Trophoblast cell (in vitro differentiated cells and primary cell): ENCODE data around the gene LRRC34.

Source experiments
- DNase-seq, 2 donors: peaks; one replicate each; pipeline ENCODE4 v3.0.0-alpha.2; 2016
- H2AFZ ChIP-seq: 2 replicates; pipeline ENCODE4 v1.6.1; 2013; ENCODE audit warnings: low read length, moderate library complexity, mild to moderate bottlenecking; ENCODE audit not compliant: insufficient read depth, poor library complexity
- H2AK5ac ChIP-seq: 2 replicates; pipeline ENCODE4 v1.6.1; 2013; ENCODE audit warnings: mild to moderate bottlenecking, low read length
- H2BK120ac ChIP-seq: 2 replicates; pipeline ENCODE4 v1.6.1; 2013; ENCODE audit warnings: low read length, mild to moderate bottlenecking, moderate library complexity; ENCODE audit not compliant: insufficient read depth, poor library complexity
- H2BK12ac ChIP-seq: 2 replicates; pipeline ENCODE4 v1.6.1; 2013; ENCODE audit warnings: mild to moderate bottlenecking, low read length, moderate library complexity
- H2BK5ac ChIP-seq: 2 replicates; pipeline ENCODE4 v1.6.1; 2013; ENCODE audit warnings: low read length, low read depth, moderate library complexity, mild to moderate bottlenecking; ENCODE audit not compliant: poor library complexity
- H3K14ac ChIP-seq: 2 replicates; pipeline ENCODE4 v1.6.1; 2013; ENCODE audit warnings: mild to moderate bottlenecking, low read length
- H3K18ac ChIP-seq: 2 replicates; pipeline ENCODE4 v1.6.1; 2013; ENCODE audit warnings: mild to moderate bottlenecking, low read length
- H3K23ac ChIP-seq: 2 replicates; pipeline ENCODE4 v1.6.1; 2013; ENCODE audit warnings: low read length
- H3K27ac ChIP-seq: 2 replicates; pipeline ENCODE4 v1.5.1; 2013; ENCODE audit warnings: low read depth, mild to moderate bottlenecking, inconsistent platforms, low read length, moderate library complexity
- H3K27me3 ChIP-seq: 2 replicates; pipeline ENCODE4 v1.6.1; 2013; ENCODE audit warnings: inconsistent platforms, mild to moderate bottlenecking, low read length, moderate library complexity; ENCODE audit not compliant: insufficient read depth
- H3K36me3 ChIP-seq, 2 experiments: 1 replicate in 1 of 2; 2 replicates in 1 of 2; pipeline ENCODE4 v1.6.1; 2013; ENCODE audit warnings: low read length in 2 of 2, mild to moderate bottlenecking in 2 of 2, moderate library complexity in 1 of 2; ENCODE audit not compliant: insufficient read depth in 2 of 2, control insufficient read depth in 1 of 2
- H3K4ac ChIP-seq: 2 replicates; pipeline ENCODE4 v1.6.1; 2013; ENCODE audit warnings: low read depth, mild to moderate bottlenecking, low read length, moderate library complexity
- H3K4me1 ChIP-seq, 2 experiments: 1 replicate in 1 of 2; 2 replicates in 1 of 2; pipeline ENCODE4 v1.6.1; 2013; ENCODE audit warnings: low read length in 2 of 2, mild to moderate bottlenecking in 2 of 2, moderate library complexity in 1 of 2; ENCODE audit not compliant: insufficient read depth in 2 of 2, control insufficient read depth in 1 of 2
- H3K4me2 ChIP-seq: 2 replicates; pipeline ENCODE4 v1.6.1; 2013; ENCODE audit warnings: inconsistent platforms, mild to moderate bottlenecking, low read length, moderate library complexity
- H3K4me3 ChIP-seq: 2 replicates; pipeline ENCODE4 v1.5.1; 2013; ENCODE audit warnings: mild to moderate bottlenecking, low read depth, low read length, inconsistent platforms
- H3K79me1 ChIP-seq: one replicate; pipeline ENCODE4 v1.6.1; 2013; ENCODE audit warnings: low read length
- H3K79me2 ChIP-seq: 2 replicates; pipeline ENCODE4 v1.6.1; 2013; ENCODE audit warnings: low read length, mild to moderate bottlenecking; ENCODE audit not compliant: control insufficient read depth, insufficient read depth, poor library complexity
- H3K9ac ChIP-seq: 2 replicates; pipeline ENCODE4 v1.6.1; 2013; ENCODE audit warnings: mild to moderate bottlenecking, low read length
- H3K9me3 ChIP-seq: 2 replicates; pipeline ENCODE4 v1.6.1; 2013; ENCODE audit warnings: low read depth, mild to moderate bottlenecking, control low read depth, inconsistent platforms, low read length; ENCODE audit not compliant: insufficient read depth
- H4K12ac ChIP-seq: 2 replicates; pipeline ENCODE4 v1.6.1; 2013; ENCODE audit warnings: low read depth, mild to moderate bottlenecking, low read length, moderate library complexity
- H4K8ac ChIP-seq: 2 replicates; pipeline ENCODE4 v1.6.1; 2013; ENCODE audit warnings: low read depth, mild to moderate bottlenecking, low read length, moderate library complexity
- H4K91ac ChIP-seq: one replicate; pipeline ENCODE4 v1.6.1; 2013; ENCODE audit warnings: low read depth, mild to moderate bottlenecking, low read length, moderate library complexity
- WGBS: extraction: QIAGEN DNeasy Blood & Tissue Kit; methylation state at CpG from one replicate; pipeline ENCODE4 v1.1.7; 2013; ENCODE audit warnings: missing lambda C conversion rate; ENCODE audit not compliant: insufficient read length, insufficient coverage; ENCODE audit errors: extremely low coverage; 5-methylcytosine and 5-hydroxymethylcytosine counted together

LRRC34 gene

DNA sequence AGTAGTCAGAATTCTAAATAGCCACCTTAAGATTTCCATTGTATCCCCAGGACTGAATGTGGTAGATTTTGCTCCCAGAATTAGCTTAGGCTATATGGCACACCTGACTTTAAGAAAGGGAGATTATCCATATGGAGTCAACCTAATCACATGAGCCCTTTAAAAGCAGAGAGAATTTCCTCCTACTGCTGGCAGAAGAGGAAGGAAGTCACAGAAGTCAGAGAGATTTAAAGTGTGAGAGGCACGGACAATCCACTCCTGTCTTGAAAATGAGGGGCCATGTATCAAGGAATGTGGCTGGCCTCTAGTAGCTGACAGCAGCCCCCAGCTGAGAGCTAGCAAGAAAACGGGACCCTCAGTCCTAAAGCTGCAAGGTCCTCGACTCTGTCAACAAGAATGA lies 30.3 kb upstream of the LRRC34 start:
- H3K27ac ChIP-seq: no peak overlapping the region
- H2AFZ ChIP-seq: no peak overlapping the region
- no peak overlapping the region for H3K23ac ChIP-seq
- no peak overlapping the region for H2BK5ac ChIP-seq
- no peaks in the 10 kb centered on the region for H3K27me3 ChIP-seq
- no peak overlapping the region for H4K12ac ChIP-seq
- no peak overlapping the region for H4K8ac ChIP-seq
- H3K9ac ChIP-seq: no peak overlapping the region
- H3K79me2 ChIP-seq: no peaks in the 10 kb centered on the region
- H3K9me3 ChIP-seq: no peaks in the 10 kb centered on the region
- no CpG with 5 or more reads among the region's 3 CpGs for WGBS
- no peak overlapping the region for H3K4me2 ChIP-seq
- no peak overlapping the region for H2BK12ac ChIP-seq
- H4K91ac ChIP-seq: no peak overlapping the region
- H3K79me1 ChIP-seq: no peaks in the 10 kb centered on the region
- H3K4me1 ChIP-seq: peaks cover 0 to 2% of the 10 kb centered on the region in 2 experiments
- H2AK5ac ChIP-seq: no peak overlapping the region
- H3K36me3 ChIP-seq: no peaks in the 10 kb centered on the region
- H3K14ac ChIP-seq: no peak overlapping the region
- no peak for DNase-seq
- no peak overlapping the region for H2BK120ac ChIP-seq
- H3K4ac ChIP-seq: no peak overlapping the region
- H3K18ac ChIP-seq: no peak overlapping the region
- no peak overlapping the region for H3K4me3 ChIP-seq

GRCh38 chr3:169841171-169841570 lies 28.5 kb upstream of the LRRC34 start:
- no peak overlapping the region for H2AFZ ChIP-seq
- H3K36me3 ChIP-seq: no peaks in the 10 kb centered on the region

GRCh38 chr3:169838511-169839030 lies 25.9 kb upstream of the LRRC34 start:
- no CpG with 5 or more reads among the region's 1 CpG for WGBS
- Histone ChIP-seq H2BK5ac (no peak overlapping the region), H3K27me3 (no peaks in the 10 kb centered on the region), H3K79me2 (no peaks in the 10 kb centered on the region), H3K23ac (no peak overlapping the region), H3K36me3 (no peaks in the 10 kb centered on the region), H4K12ac (no peak overlapping the region), H3K14ac (no peak overlapping the region), H3K79me1 (no peaks in the 10 kb centered on the region), H4K91ac (no peak overlapping the region), H3K4me2 (no peak overlapping the region), H2AK5ac (no peak overlapping the region), H4K8ac (no peak overlapping the region), H3K4ac (no peak overlapping the region), H3K27ac (no peak overlapping the region), H3K9ac (no peak overlapping the region), H3K9me3 (no peaks in the 10 kb centered on the region), H2AFZ (no peak overlapping the region), H2BK120ac (no peak overlapping the region), H3K4me3 (no peak overlapping the region), H2BK12ac (no peak overlapping the region), H3K4me1 (no peaks in the 10 kb centered on the region), H3K18ac (no peak overlapping the region)
- DNase-seq: no peak

More at GRCh38 chr3:169841171-169841570, 28.5 kb upstream of the LRRC34 start:
- Histone ChIP-seq H3K4ac (no peak overlapping the region), H3K23ac (no peak overlapping the region), H3K27ac (no peak overlapping the region), H4K91ac (no peak overlapping the region), H2BK120ac (no peak overlapping the region), H3K9me3 (no peaks in the 10 kb centered on the region), H3K27me3 (no peaks in the 10 kb centered on the region), H3K14ac (no peak overlapping the region), H3K18ac (no peak overlapping the region), H3K79me1 (no peaks in the 10 kb centered on the region), H4K8ac (no peak overlapping the region), H3K9ac (no peak overlapping the region), H2BK5ac (no peak overlapping the region), H3K79me2 (no peaks in the 10 kb centered on the region), H2BK12ac (no peak overlapping the region), H3K4me3 (no peak overlapping the region), H3K4me2 (no peak overlapping the region), H3K4me1 (no peaks in the 10 kb centered on the region), H4K12ac (no peak overlapping the region), H2AK5ac (no peak overlapping the region)
- no peak for DNase-seq
- WGBS: no CpG with 5 or more reads among the region's 4 CpGs

DNA sequence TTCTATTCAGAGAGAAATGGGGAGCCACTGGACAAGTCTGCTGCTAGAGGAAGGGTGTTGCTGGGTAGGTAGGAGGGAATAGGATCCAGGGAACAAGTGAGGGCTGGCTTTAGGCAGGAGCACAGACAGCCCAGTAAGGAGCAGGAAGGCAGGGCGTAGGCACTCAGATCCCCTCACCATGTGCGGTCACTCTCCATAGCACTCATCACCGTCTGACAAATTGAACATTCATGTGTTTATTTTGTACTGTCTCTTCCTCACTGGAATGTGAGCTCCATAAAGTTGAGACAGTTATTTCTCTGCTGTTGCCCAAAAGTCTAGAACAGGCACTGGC lies 24.2 kb upstream of the LRRC34 start:
- no peak for DNase-seq
- H3K4me3 ChIP-seq: no peak overlapping the region
- no peak overlapping the region for H3K9ac ChIP-seq
- H2BK12ac ChIP-seq: no peak overlapping the region
- H2BK120ac ChIP-seq: no peak overlapping the region
- no peaks in the 10 kb centered on the region for H3K79me1 ChIP-seq
- no peak overlapping the region for H4K12ac ChIP-seq
- no peaks in the 10 kb centered on the region for H3K9me3 ChIP-seq
- no peak overlapping the region for H2BK5ac ChIP-seq
- H3K23ac ChIP-seq: no peak overlapping the region
- H3K14ac ChIP-seq: no peak overlapping the region
- no peak overlapping the region for H3K4ac ChIP-seq
- H3K18ac ChIP-seq: no peak overlapping the region
- H3K27ac ChIP-seq: no peak overlapping the region
- H2AK5ac ChIP-seq: no peak overlapping the region
- no peaks in the 10 kb centered on the region for H3K36me3 ChIP-seq
- no peak overlapping the region for H4K8ac ChIP-seq
- WGBS: no CpG with 5 or more reads among the region's 3 CpGs
- H3K27me3 ChIP-seq: no peaks in the 10 kb centered on the region
- H3K4me1 ChIP-seq: no peaks in the 10 kb centered on the region
- H3K4me2 ChIP-seq: no peak overlapping the region
- no peak overlapping the region for H2AFZ ChIP-seq
- H4K91ac ChIP-seq: no peak overlapping the region
- H3K79me2 ChIP-seq: no peaks in the 10 kb centered on the region
